ENCODE results near the gene ARHGAP26. TPM values are rescaled to one million over a fixed set of nuclear protein-coding genes. Genes with fewer than 3 reads are reported as not detected.

The ARHGAP26 gene
- total and polyA plus RNA-seq, 2 experiments from 2014 or later = 9.5 to 16.8 TPM

GRCh38 chr5:142864290-142865260, 94.4 kb downstream of the ARHGAP26 start:
- Histone ChIP-seq H3K27me3 (ENCODE audit: insufficient read depth) (no peaks in the 10 kb centered on the region), H3K4me1 (ENCODE audit: insufficient read depth) (peaks cover 65% of the 10 kb centered on the region), H3K9me2 (ENCODE audit: insufficient read depth) (peaks cover 3% of the 10 kb centered on the region), H3K79me2 (replicated peaks; ENCODE audit: insufficient read depth) (peaks cover 47% of the 10 kb centered on the region), H2AFZ (no peak overlapping the region), H3F3A (replicated peaks; ENCODE audit: low read depth) (peaks cover 19% of the 10 kb centered on the region), H3K36me3 (ENCODE audit: insufficient read depth) (no peaks in the 10 kb centered on the region), H3K27ac (ENCODE audit: low read depth) (peak overlapping the region; percentile 94), H3K4me2 (peak overlapping the region; percentile 68), H3K4me3 (peak overlapping the region; percentile 28), H4K20me1 (replicated peaks; ENCODE audit: insufficient read depth) (no peaks in the 10 kb centered on the region)
- Mint-ChIP-seq H3K9me3 (no peaks in the 10 kb centered on the region), H3K4me1 (peaks cover 67% of the 10 kb centered on the region), H3K27ac (peak overlapping the region; percentile 95), H3K36me3 (ENCODE audit: low read depth) (no peaks in the 10 kb centered on the region), H3K4me3 (peak overlapping the region; percentile 49), H3K27me3 (ENCODE audit: insufficient read depth, low read depth, poor library complexity) (peaks cover 4% of the 10 kb centered on the region)
- TF ChIP-seq ZNF331 (CRISPR knock-in tag; IDR thresholded peaks at IDR 0.05; ENCODE audit: low read depth) = no peak
- TF ChIP-seq NANOG (IDR thresholded peaks at IDR 0.05; ENCODE audit: borderline replicate concordance) = peak; percentile 55
- DNase-seq (ENCODE audit: low spot score) (peak; percentile 52), ATAC-seq (peak; percentile 11; the same call in 2 of the 3 replicates)

DNA sequence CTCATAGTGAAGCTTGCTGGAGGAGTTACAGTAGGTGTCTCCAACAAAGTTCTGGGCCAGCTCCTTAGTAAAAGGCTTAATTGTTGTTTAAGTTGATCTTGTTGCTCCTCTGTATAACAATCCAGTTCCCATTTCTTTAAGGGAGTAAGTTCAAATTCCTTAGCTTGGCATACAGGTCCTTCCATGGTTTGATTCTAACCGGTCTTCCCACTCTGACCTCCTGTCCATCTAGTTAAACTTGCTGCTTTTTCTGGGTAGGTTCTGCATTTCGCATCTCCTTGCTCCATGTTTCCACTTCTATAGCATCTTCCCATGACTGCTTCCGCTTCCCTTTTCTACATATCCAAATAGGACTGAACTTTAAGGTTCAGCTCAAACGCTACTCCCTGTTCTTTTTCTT, 95.5 kb downstream of the ARHGAP26 start:
- H3K4me2 ChIP-seq = peak overlapping the region; percentile 68
- peaks cover 19% of the 10 kb centered on the region for H3F3A ChIP-seq (replicated peaks; ENCODE audit: low read depth)
- Mint-ChIP-seq H3K27me3 (ENCODE audit: insufficient read depth, low read depth, poor library complexity) (peaks cover 4% of the 10 kb centered on the region), H3K9me3 (no peaks in the 10 kb centered on the region), H3K4me3 (no peak overlapping the region; the same call in 2 of the 3 replicates), H3K36me3 (ENCODE audit: low read depth) (no peaks in the 10 kb centered on the region), H3K4me1 (peaks cover 69% of the 10 kb centered on the region), H3K27ac (no peak overlapping the region)
- peak overlapping the region; percentile 94 for H3K27ac ChIP-seq (ENCODE audit: low read depth)
- no peaks in the 10 kb centered on the region for H4K20me1 ChIP-seq (replicated peaks; ENCODE audit: insufficient read depth)
- no peak overlapping the region for H2AFZ ChIP-seq
- no peaks in the 10 kb centered on the region for H3K9me2 ChIP-seq (ENCODE audit: insufficient read depth)
- peaks cover 42% of the 10 kb centered on the region for H3K79me2 ChIP-seq (replicated peaks; ENCODE audit: insufficient read depth)
- H3K4me3 ChIP-seq = no peak overlapping the region
- H3K4me1 ChIP-seq (ENCODE audit: insufficient read depth) = peaks cover 64% of the 10 kb centered on the region
- H3K36me3 ChIP-seq (ENCODE audit: insufficient read depth) = no peaks in the 10 kb centered on the region
- no peak for ATAC-seq
- DNase-seq (ENCODE audit: low spot score) = peak; percentile 12
- no peaks in the 10 kb centered on the region for H3K27me3 ChIP-seq (ENCODE audit: insufficient read depth)
- no peak for TF ChIP-seq ETS1 (IDR thresholded peaks at IDR 0.05)
- TF ChIP-seq ZNF114 (CRISPR knock-in tag; IDR thresholded peaks at IDR 0.05) = no peak
- no peak for TF ChIP-seq REST (IDR thresholded peaks at IDR 0.05; ENCODE audit: unreplicated experiment)
- TF ChIP-seq EZH2 (IDR thresholded peaks at IDR 0.05; ENCODE audit: low read depth, unreplicated experiment) = no peak
- TF ChIP-seq ZNF462 (CRISPR knock-in tag; IDR thresholded peaks at IDR 0.05) = no peak
- no peak for TF ChIP-seq EZH2phosphoT487 (IDR thresholded peaks at IDR 0.05; ENCODE audit: unreplicated experiment)
- no peak for TF ChIP-seq JUNB (IDR thresholded peaks at IDR 0.05; ENCODE audit: unreplicated experiment)

All from GM23338 (cell line).